GM12873 (cell line): ENCODE results near the gene OTUD1.

Experiments
- CTCF ChIP-seq: IDR thresholded peaks from 2 replicates; pipeline ENCODE4 v1.5.1; 2012; ENCODE audit warnings: low read depth, mild to moderate bottlenecking, moderate library complexity, low read length, control low read depth; ENCODE audit not compliant: insufficient read depth; ENCODE audit errors: missing control alignments

The OTUD1 gene

GRCh38 chr10:23414658-23415057, 24.2 kb upstream of the OTUD1 start:
- no peak for TF ChIP-seq CTCF

- no peak for TF ChIP-seq CTCF
Observed at GRCh38 chr10:23417254-23417653, 21.6 kb upstream of the OTUD1 start.

GRCh38 chr10:23418051-23418681, 20.7 kb upstream of the OTUD1 start:
- TF ChIP-seq CTCF = no peak

- TF ChIP-seq CTCF = no peak
Observed at GRCh38 chr10:23419201-23419600, 19.7 kb upstream of the OTUD1 start.

- no peak for TF ChIP-seq CTCF
Observed at GRCh38 chr10:23419655-23420329, 19.1 kb upstream of the OTUD1 start.

GRCh38 chr10:23421397-23421796, 17.5 kb upstream of the OTUD1 start:
- no peak for TF ChIP-seq CTCF

- no peak for TF ChIP-seq CTCF
Observed at GRCh38 chr10:23422003-23422411, 16.9 kb upstream of the OTUD1 start.
